Aorta (tissue), 5 donors: ENCODE measurements around the gene ELFN1. TPM values are rescaled to one million over a fixed set of nuclear protein-coding genes. Genes with fewer than 3 reads are reported as not detected.

ENCODE experiments used
- ATAC-seq: fragments of 200-7000 bp; cut with Tn5 transposase; one replicate; pipeline ENCODE4 v1.9.1; 2022; ENCODE audit warnings: moderate library complexity; ENCODE audit not compliant: low FRiP score
- DNase-seq, 2 donors: peaks; one replicate each; pipeline ENCODE4 v3.0.0-alpha.2; 2020
- H3K27ac ChIP-seq, 2 donors: one replicate each; pipeline ENCODE4 v1.5.1; 2013; ENCODE audit warnings: low read length in 2 of 2, mild to moderate bottlenecking in 2 of 2, moderate library complexity in 2 of 2, control low read depth in 1 of 2, inconsistent platforms in 1 of 2, low read depth in 1 of 2
- H3K27me3 ChIP-seq, 2 donors: one replicate each; pipeline ENCODE4 v1.6.1; 2013; ENCODE audit warnings: control low read depth in 1 of 2, low read length in 1 of 2, mild to moderate bottlenecking in 1 of 2, moderate library complexity in 1 of 2; ENCODE audit not compliant: insufficient read depth in 2 of 2, control insufficient read depth in 1 of 2
- H3K36me3 ChIP-seq, 2 donors: one replicate each; pipeline ENCODE4 v1.6.1; 2013; ENCODE audit warnings: control low read depth in 1 of 2, low read length in 1 of 2, mild to moderate bottlenecking in 1 of 2; ENCODE audit not compliant: insufficient read depth in 2 of 2, control insufficient read depth in 1 of 2
- H3K4me1 ChIP-seq, 2 donors: one replicate each; pipeline ENCODE4 v1.6.1; 2013; ENCODE audit warnings: low read length in 2 of 2, control low read depth in 1 of 2, mild to moderate bottlenecking in 1 of 2, moderate library complexity in 1 of 2; ENCODE audit not compliant: insufficient read depth in 2 of 2, control insufficient read depth in 1 of 2
- H3K4me3 ChIP-seq, 2 donors: one replicate each; pipeline ENCODE4 v1.5.1; 2013; ENCODE audit warnings: low read length in 2 of 2, control low read depth in 1 of 2, mild to moderate bottlenecking in 1 of 2
- H3K9me3 ChIP-seq: one replicate; pipeline ENCODE4 v1.6.1; 2013; ENCODE audit warnings: mild to moderate bottlenecking, low read length; ENCODE audit not compliant: control insufficient read depth
- WGBS, 2 donors: extraction: QIAGEN DNeasy Blood & Tissue Kit; methylation state at CpG; one replicate each; pipeline ENCODE4 v1.1.7; 2013; 5-methylcytosine and 5-hydroxymethylcytosine counted together
- intact Hi-C, 2 donors: fragments of 100-400 bp; cut with DNase I; formaldehyde crosslinking; loops; one replicate each; pipeline versions ENCODE4 v1.14.2 to v1.15.0; 2022
- polyA plus RNA-seq, 2 donors: library from polyadenylated mRNA; stranded (reverse); fragments of 200-250 nt; gene quantifications; one replicate each; pipeline ENCODE4 v1.2.3, GENCODE V29; 2013
- total RNA-seq, 2 donors: library from RNA; stranded (reverse); fragmentation: NEBNext Ultra II Directional; extraction: Animal tissue kit (Norgen Biotek cat#: 25700); gene quantifications; one replicate each; pipeline ENCODE4 v1.2.1, GENCODE V29; 2021
- donor health status: healthy with polysubstance abuse.
- donor health status: Bipolar disorder and iron deficiency.
- donor health status: DM: no; HTN: no; CAD: no.
- donor health status: DM: no; HTN: no; CAD: no.
- donor health status: DM: yes; HTN: yes; CAD: no.

ELFN1 gene
- total and polyA plus RNA-seq, 4 donors: 0.13 to 4.8 (median 1.2) TPM; not detected in 1

DNA sequence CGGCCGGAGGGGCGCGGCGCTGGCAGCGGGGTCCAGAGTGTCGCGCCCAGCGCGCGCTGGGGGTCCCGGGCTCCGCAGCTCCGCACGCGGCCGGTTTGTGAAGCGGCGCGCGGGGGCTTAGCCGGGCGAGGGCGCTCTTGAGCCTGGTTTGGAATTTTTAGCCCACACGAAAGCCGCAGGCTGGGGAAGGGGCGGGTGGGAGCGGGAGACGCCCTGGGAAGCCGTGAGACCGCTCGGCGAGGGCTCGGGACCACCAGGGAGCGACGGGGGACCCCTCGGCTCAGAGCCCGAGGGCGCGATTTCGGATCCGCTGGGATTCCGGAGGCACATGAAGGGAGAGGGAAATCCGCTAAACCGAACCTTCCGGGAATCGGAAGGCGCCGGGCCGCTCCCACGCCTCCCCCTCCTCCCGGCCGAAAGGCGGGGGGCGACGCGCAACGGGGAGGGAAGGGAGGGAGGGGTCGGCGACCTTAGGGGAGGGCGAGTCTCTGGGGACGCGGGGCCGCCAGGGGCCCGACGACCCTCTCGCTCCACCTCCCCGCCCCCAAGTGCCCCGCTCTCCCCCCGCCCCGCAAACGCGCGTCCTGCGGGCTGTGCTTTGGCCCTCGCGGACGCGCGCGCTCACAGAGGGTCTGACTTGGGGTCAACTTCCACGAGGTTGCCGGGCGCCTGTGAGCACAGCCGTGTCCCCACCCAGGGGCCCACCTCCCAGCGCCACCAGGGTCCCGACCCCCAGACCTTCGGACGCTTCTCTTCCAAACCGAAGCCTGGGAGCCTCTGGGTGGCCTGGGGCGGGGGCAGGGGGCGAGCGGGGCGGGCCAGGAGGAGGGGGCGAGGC is 5.1 kb upstream of the ELFN1 start:
- ATAC-seq (no peak), DNase-seq (peak; percentile 69 to 91)
- intact Hi-C loops: loop anchor here (5.0 to 10.0 kb wide), 3 partner anchors 540 to 680 kb away; no protein-coding TSS in a partner anchor
- no peaks in the 10 kb centered on the region for H3K27me3 ChIP-seq
- H3K9me3 ChIP-seq: no peaks in the 10 kb centered on the region
- H3K4me3 ChIP-seq: peak overlapping the region; percentile 43 to 58
- no peaks in the 10 kb centered on the region for H3K36me3 ChIP-seq
- H3K27ac ChIP-seq: no peak overlapping the region
- H3K4me1 ChIP-seq: no peaks in the 10 kb centered on the region
- whole genome bisulfite sequencing, 2 donors: 0% methylated on average over 64 to 94 of the region's 95 CpGs

DNA sequence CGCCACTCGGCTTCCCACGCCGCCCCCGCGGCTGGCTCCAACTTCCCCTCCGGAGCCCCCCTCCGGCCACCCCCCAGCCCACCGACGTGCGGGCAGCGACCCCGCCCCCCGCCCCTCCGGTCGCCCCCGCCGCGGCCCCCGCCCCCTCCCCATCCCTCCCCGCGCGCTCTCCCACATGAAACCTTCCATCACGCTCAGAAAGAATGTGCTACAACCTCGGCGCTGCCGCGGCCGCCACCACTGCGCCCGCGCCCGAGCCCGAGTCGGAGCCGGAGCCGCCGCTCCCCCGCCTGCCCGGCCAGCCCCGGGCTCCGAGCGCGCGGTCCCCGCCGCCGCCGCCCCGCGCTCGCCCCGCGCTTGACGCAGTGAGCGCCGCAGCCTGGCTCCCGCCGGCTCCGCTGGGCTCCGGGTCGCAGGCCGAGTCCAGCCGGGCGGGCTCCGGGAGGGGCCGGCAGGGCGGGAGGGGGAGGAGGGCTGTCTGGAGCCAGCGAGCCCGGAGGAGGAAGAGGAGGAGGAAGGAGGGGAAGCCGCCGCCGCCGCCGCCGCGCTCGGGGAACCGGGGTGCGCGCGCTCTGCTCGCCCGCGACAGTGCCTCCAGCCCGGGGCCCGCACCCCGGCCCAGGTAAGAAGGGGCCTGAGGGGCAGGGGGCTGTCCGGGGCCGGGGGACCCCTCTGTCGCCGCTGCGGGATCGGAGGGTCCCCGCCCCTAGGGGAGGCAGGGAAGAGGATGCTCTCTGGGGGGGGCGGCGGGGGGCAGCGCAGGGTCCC is 4.3 kb upstream of the ELFN1 start:
- no peaks in the 10 kb centered on the region for H3K27me3 ChIP-seq
- H3K4me1 ChIP-seq: no peaks in the 10 kb centered on the region
- H3K4me3 ChIP-seq: peak overlapping the region; percentile 44 to 58
- H3K27ac ChIP-seq: no peak overlapping the region
- no peaks in the 10 kb centered on the region for H3K36me3 ChIP-seq
- ATAC-seq (no peak), DNase-seq (peak; percentile 49 to 78)
- intact Hi-C loops: loop anchor here in 1 of 2 donors (10.0 kb wide), 2 partner anchors 539 to 679 kb away; no protein-coding TSS in a partner anchor
- H3K9me3 ChIP-seq: no peaks in the 10 kb centered on the region
- 0 to 1% methylated on average over 22 to 98 of the region's 98 CpGs for WGBS, 2 donors

DNA sequence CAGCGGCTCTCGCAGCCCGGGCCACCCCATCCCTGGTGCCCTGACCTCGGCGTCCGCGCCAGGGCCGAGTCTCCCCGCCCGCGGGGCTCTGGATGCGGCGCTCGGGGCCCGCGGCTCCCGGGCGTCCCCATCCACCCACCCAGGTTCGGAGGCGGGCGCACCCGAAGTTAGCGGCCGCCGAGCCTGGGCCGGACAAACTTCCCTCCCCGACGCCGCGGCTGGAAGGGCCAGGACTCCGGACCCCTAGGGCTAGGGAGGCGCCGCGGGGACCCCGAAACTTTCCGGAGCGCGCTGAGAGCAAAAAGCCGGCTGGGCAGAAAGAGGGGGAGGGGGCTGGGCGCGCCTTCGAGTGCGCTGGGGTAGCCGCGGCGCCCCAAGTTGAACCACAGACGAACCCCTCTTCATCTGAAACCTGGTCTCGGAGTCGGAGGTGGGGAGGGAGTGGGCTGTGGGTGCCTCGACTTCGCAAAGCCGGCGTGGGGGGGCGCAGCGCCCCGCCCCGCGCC is 3.7 kb upstream of the ELFN1 start:
- Histone ChIP-seq H3K4me3 (peak overlapping the region in 1 of 2 donors; percentile 44), H3K9me3 (no peaks in the 10 kb centered on the region), H3K27me3 (no peaks in the 10 kb centered on the region), H3K4me1 (no peaks in the 10 kb centered on the region), H3K27ac (no peak overlapping the region), H3K36me3 (no peaks in the 10 kb centered on the region)
- DNase-seq: peak; percentile 46 to 75
- intact Hi-C loops: loop anchor here in 1 of 2 donors (10.0 kb wide), 2 partner anchors 538 to 678 kb away; no protein-coding TSS in a partner anchor
- WGBS, 2 donors: 0 to 1% methylated on average over 38 to 58 of the region's 58 CpGs
- ATAC-seq: no peak

DNA sequence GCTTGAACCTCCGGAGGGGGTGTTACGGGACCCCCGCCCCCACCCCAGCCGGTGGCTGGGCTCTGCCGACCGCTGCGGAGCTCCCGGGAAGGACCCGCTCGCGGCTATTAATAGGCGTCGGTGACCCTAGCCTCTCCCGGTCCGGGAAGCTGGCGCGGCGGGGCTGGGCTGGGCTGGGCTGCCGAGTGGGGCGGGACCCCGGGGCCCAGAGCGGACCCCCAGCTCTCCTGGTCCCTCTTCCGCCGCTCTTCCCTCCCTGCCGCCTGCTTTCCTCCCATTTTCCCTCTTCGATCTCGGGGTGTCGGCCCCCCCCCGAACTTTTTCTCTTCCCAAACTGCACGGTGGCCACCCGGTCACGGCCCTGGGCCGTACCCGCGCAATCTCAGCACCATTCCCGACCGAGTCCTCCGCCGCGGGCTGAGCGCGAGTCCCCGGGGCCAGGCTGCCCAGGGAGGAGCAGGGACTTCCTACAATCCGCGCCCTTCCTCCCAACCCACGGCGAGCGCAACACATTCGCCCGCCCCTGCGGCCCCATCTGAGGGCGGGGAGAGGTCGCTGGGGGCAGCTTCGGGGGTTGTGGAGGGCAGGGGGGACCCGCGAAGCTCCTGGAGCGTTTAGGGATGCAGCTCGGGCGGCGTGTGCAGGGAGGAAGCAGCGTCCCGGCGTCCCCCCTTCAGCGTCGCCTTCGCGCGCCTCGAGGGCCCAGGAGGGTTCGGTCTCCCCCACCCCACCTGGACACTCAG is 3.1 kb upstream of the ELFN1 start:
- intact Hi-C loops: loop anchor here in 1 of 2 donors (10.0 kb wide), 2 partner anchors 538 to 678 kb away; no protein-coding TSS in a partner anchor
- WGBS, 2 donors: 1% methylated on average over 58 to 70 of the region's 70 CpGs
- DNase-seq: peak; percentile 45 to 78
- no peaks in the 10 kb centered on the region for H3K27me3 ChIP-seq
- ATAC-seq: no peak
- H3K36me3 ChIP-seq: no peaks in the 10 kb centered on the region
- peak overlapping the region in 1 of 2 donors; percentile 44 for H3K4me3 ChIP-seq
- no peaks in the 10 kb centered on the region for H3K4me1 ChIP-seq
- H3K27ac ChIP-seq: no peak overlapping the region
- no peaks in the 10 kb centered on the region for H3K9me3 ChIP-seq

DNA sequence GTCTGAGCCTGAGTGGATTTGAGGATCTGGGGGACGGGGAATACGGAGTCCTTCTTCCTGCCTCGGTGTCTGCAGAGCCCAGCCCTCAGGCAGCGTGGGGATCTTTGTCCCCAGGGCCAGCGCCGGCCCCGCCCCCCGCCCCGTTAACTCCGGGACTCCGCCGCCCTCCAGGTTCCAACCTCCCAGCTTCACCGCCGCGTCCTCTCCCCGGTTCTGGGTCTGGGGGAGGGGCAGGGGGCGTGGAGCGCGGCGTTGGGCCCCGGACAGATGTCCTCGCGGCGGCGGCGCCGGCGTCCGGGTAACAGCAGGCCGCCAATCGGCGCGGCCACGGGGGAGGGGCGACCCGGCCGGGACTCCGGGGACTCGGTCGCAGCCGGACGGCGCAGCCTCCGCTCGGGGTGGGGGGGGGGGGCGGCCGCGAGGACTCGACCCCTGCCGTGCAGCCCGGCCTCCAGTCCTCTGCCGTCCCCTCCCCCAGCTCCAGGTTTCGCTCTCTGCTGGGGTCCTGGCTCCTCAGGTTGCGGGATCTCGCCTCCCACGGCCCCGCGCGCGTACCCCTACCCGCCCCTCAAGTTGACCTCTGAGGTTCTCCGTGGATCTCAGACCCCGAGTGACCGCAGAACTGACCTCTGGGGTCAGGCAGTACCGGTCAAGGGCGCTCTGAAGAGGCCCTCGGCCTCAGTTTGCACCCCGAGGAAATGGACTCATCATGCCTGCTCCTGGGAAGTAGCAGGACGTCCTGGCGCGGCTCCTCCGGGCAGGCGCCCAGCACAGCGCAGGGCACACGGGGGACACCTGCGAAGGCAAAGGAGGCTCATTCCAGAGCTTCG is 2.3 kb upstream of the ELFN1 start:
- H3K9me3 ChIP-seq: no peaks in the 10 kb centered on the region
- H3K36me3 ChIP-seq: no peaks in the 10 kb centered on the region
- peak overlapping the region in 1 of 2 donors; percentile 44 for H3K4me3 ChIP-seq
- no peaks in the 10 kb centered on the region for H3K4me1 ChIP-seq
- DNase-seq (peak; percentile 44 to 77), ATAC-seq (no peak)
- H3K27ac ChIP-seq: no peak overlapping the region
- 28 to 43% methylated on average over 45 to 77 of the region's 77 CpGs for WGBS, 2 donors
- H3K27me3 ChIP-seq: no peaks in the 10 kb centered on the region
- intact Hi-C loops: loop anchor here in 1 of 2 donors (10.0 kb wide), 2 partner anchors 537 to 677 kb away; no protein-coding TSS in a partner anchor

DNA sequence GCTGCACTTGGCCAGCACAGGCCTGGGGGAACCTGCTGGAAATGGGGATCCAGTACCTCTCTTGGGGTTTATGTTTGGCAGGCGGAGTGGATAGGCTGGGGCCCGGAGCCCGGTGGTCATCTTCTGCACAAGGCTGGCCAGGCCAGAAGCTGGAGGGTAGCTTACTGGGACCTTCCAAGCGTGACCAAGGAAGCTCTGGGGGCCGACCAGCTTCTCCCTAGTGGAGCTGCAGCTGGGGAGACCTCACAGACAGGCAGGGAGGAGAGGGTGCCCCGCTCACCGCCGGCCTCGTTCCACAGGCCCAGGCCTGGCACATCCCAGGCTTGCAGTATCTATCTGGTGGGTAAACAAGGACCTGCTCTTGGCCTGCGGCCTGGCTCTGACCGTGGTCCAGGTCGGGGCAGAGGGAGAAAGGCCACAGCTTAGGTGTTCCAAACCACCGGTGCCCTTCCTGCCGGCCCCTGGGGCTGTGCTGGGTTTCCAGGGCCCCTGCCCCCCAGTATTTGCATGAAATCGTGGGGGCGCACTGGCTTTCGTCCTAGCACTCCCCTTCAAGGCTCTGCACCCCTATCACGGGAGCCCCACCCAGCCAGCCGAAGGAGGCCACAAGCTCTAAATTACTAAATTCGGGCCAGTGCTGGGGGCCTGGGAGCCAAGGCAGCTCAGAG is 1.5 kb upstream of the ELFN1 start:
- H3K27me3 ChIP-seq: no peaks in the 10 kb centered on the region
- intact Hi-C loops: loop anchor here in 1 of 2 donors (10.0 kb wide), 2 partner anchors 536 to 676 kb away; no protein-coding TSS in a partner anchor
- no peaks in the 10 kb centered on the region for H3K4me1 ChIP-seq
- no peak overlapping the region for H3K27ac ChIP-seq
- ATAC-seq (no peak), DNase-seq (peak; percentile 45 to 75)
- no peak overlapping the region for H3K4me3 ChIP-seq
- no peaks in the 10 kb centered on the region for H3K36me3 ChIP-seq
- no peaks in the 10 kb centered on the region for H3K9me3 ChIP-seq
- 78 to 85% methylated on average over 20 of the region's 20 CpGs for WGBS, 2 donors
